ENCODE measurements around the gene SDCBP2. TPM values are rescaled to one million over a fixed set of nuclear protein-coding genes. Genes with fewer than 3 reads are reported as not detected.
A peak's percentile ranks its signal among the peaks of the same experiment; 100 is the strongest.

Gene SDCBP2
- total and polyA plus RNA-seq, 2 of the 4 experiments (the other 2 are of a cell fraction) = 0.54 to 1.3 TPM

DNA sequence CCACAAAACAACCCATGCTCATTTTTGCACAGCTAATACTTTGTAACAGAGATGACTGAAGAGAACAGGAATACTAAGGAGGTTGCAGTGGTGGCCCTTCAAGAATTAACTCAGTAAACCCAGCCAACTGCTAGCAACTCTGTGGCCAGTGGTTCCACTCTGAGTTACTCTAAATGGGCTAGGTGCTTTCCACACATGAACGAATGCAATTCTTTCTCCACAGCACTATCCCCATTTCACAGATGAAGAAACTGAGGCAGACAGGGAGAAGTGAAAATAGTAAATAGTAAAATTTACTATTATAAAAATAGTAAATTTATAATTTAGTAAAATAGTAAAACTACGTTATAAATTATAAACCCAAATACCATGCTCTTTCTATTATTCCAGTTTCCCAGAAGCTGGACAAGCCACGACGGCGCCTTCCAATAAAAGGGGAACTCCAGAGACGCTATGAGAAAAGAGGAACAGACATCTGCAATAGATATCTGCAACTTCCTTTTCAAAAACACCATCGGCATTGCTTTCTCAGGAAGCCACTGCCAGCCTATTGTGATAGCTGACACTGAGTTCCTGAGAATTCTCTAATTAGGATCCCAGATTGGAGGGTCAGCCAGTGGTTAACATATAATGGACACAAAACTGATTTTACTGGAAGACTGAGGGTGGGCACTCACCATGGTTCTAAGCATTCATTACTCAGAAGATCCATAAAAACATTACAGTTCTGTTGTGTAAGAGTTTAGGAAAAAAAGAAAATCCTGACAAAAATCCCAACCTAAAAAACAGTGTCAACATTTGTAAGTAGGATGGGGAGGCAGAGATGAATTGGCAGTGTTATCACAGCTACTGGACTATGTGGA is 47.7 kb upstream of the SDCBP2 start:
- peaks cover 22 to 90% of the 10 kb centered on the region in 2 experiments for H3K79me1 ChIP-seq (ENCODE audit: low read depth in 1 of 2, low read length in 2 of 2)
- H2BK5ac ChIP-seq (ENCODE audit: low read depth, low read length, poor library complexity, severe bottlenecking) = peak overlapping the region; percentile 18
- H3K4me1 ChIP-seq (ENCODE audit: control insufficient read depth, insufficient read depth, low read length) = peaks cover 28% of the 10 kb centered on the region
- H3K56ac ChIP-seq (ENCODE audit: extremely low read depth, insufficient read depth, low read length) = no peak overlapping the region
- no peak overlapping the region for H3K18ac ChIP-seq (ENCODE audit: low read depth, low read length)
- no peaks in the 10 kb centered on the region for H3K27me3 ChIP-seq (ENCODE audit: control insufficient read depth, insufficient read depth, low read length)
- WGBS, 2 experiments (ENCODE audit: extremely low coverage in 2 of 2, insufficient read length in 1 of 2) = no CpG with 5 or more reads among the region's 7 CpGs
- DNase-seq (no peak), ATAC-seq (ENCODE audit: low read depth) (no peak)
- no peak overlapping the region for H3K4me2 ChIP-seq (ENCODE audit: low read depth, low read length)
- CTCF ChIA-PET = interaction anchor here (0.9 kb wide), 1 partner anchor 60 kb away, joined by 3 read pairs; no protein-coding TSS in a partner anchor
- peak overlapping the region; percentile 63; the same call in 1 of the 2 replicates for H2AK5ac ChIP-seq (ENCODE audit: low read depth, low read length)
- no TSS peak for BruUV-seq (replicated peaks)
- no peak overlapping the region for H3K4ac ChIP-seq (ENCODE audit: low read depth, low read length)
- H4K91ac ChIP-seq (ENCODE audit: insufficient read depth, low read depth, low read length) = no peak overlapping the region
- no peak overlapping the region for H3K9ac ChIP-seq (ENCODE audit: low read depth, low read length)
- intact Hi-C loops (cut with micrococcal nuclease) (loop anchor here (5.0 kb wide), 1 partner anchor 49 kb away; the partner anchor contains the start of gene SDCBP2), in situ Hi-C loops (cut with MboI; ENCODE audit: low sequenced_read_pairs) (no loop called here), dilution Hi-C loops (cut with HindIII; ENCODE audit: low sequenced_read_pairs, unreplicated experiment) (no loop called here)
- H2BK15ac ChIP-seq (ENCODE audit: low read depth, low read length) = no peak overlapping the region
- no peaks in the 10 kb centered on the region for H3K9me3 ChIP-seq (ENCODE audit: control insufficient read depth, insufficient read depth, low read length)
- peaks cover 81% of the 10 kb centered on the region for H4K20me1 ChIP-seq (ENCODE audit: insufficient read depth, low read length)
- H4K5ac ChIP-seq (ENCODE audit: low read depth, low read length) = no peak overlapping the region
- no peak overlapping the region for H2BK120ac ChIP-seq (ENCODE audit: low read depth, low read length)
- no peak overlapping the region for H2AK9ac ChIP-seq (replicated peaks; ENCODE audit: low read depth, low read length, poor library complexity)
- H2AFZ ChIP-seq (replicated peaks; ENCODE audit: low read length, poor library complexity) = no peak overlapping the region
- H3K27ac ChIP-seq (ENCODE audit: insufficient read depth, low read length) = no peak overlapping the region
- TF ChIP-seq MAFK (IDR thresholded peaks at IDR 0.05; ENCODE audit: low read depth, low read length) (no peak), RFX5 (IDR thresholded peaks at IDR 0.05; ENCODE audit: low read depth, low read length) (no peak), BHLHE40 (IDR thresholded peaks at IDR 0.05; ENCODE audit: low read depth, low read length) (no peak), MAZ (IDR thresholded peaks at IDR 0.05; ENCODE audit: borderline replicate concordance, low read depth, low read length) (no peak)
- H3K36me3 ChIP-seq (ENCODE audit: control insufficient read depth, insufficient read depth, low read length) = peaks cover 12% of the 10 kb centered on the region
- no peak overlapping the region for H3K23ac ChIP-seq (ENCODE audit: low read depth, low read length)
- no peak overlapping the region for H2BK20ac ChIP-seq (ENCODE audit: low read depth, low read length)
- H3K4me3 ChIP-seq (ENCODE audit: insufficient read depth, low read depth, low read length) = no peak overlapping the region
- no peak overlapping the region for H3K14ac ChIP-seq (replicated peaks; ENCODE audit: low read depth, low read length)
- POLR2A ChIA-PET (ENCODE audit: unreplicated experiment) = no interaction called here
- H3K9me1 ChIP-seq (ENCODE audit: insufficient read depth, low read length) = peaks cover 50% of the 10 kb centered on the region
- no peak overlapping the region for H4K8ac ChIP-seq (ENCODE audit: low read depth in 2 of 2, low read length in 2 of 2)

Data from IMR-90 (cell line).